ENCODE results near the gene DNAJB13. TPM values are rescaled to one million over a fixed set of nuclear protein-coding genes. Genes with fewer than 3 reads are reported as not detected.
A peak's percentile ranks its signal among the peaks of the same experiment; 100 is the strongest.
"Not testable (repeated sequence)": the region's sequence is repeated elsewhere in the genome, so short reads cannot be mapped to it uniquely, and the experiment has no call there.

The DNAJB13 gene
- total RNA-seq, 2 donors from 2014 or later = 0.47 TPM; not detected in 1

DNA sequence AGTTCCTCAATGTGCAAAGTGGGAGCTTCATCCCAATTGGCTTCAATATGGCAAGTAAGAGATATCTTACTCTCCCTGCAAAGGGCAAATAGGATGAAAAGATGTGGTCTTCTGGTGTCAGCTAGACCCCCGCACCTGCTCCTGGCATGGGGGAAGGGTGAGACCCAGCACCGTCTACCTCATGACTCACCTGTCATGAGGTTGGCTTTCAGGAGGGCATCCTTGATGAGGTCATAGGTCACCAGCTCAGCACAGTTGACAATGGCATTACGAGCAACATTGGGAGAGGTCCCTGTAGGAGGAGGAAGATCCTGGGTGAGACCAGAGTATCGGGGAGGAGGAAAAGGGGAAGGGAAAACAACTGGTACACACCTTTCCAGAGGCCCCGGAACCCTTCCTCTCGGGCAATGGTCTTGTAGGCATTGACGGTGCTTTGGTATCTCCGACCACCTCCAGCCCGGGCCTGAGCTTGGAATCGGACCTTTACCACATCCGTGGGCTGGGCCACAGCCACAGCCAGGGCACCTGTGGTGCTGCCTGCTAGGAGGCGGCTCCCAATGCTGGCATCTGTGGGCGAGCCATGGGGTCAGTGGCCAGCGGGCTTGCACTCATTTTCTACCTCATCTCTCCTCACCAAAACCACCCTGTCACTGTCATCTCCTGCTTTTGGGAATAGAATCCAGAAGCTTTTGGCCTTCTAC lies 25.8 kb downstream of the DNAJB13 start:
- ATAC-seq (no peak), DNase-seq (ENCODE audit: low spot score) (no peak)
- H3K27me3 Mint-ChIP-seq = no peaks in the 10 kb centered on the region
- H3K36me3 Mint-ChIP-seq = peaks cover 38% of the 10 kb centered on the region
- peaks cover 75 to 77% of the 10 kb centered on the region in 2 donors for H3K4me1 Mint-ChIP-seq (ENCODE audit: low read depth in 2 of 2)
- H3K27ac Mint-ChIP-seq = peak overlapping the region; percentile 95 to 97
- H3K9me3 Mint-ChIP-seq = no peaks in the 10 kb centered on the region
- H3K4me3 Mint-ChIP-seq = peak overlapping the region; percentile 95

DNA sequence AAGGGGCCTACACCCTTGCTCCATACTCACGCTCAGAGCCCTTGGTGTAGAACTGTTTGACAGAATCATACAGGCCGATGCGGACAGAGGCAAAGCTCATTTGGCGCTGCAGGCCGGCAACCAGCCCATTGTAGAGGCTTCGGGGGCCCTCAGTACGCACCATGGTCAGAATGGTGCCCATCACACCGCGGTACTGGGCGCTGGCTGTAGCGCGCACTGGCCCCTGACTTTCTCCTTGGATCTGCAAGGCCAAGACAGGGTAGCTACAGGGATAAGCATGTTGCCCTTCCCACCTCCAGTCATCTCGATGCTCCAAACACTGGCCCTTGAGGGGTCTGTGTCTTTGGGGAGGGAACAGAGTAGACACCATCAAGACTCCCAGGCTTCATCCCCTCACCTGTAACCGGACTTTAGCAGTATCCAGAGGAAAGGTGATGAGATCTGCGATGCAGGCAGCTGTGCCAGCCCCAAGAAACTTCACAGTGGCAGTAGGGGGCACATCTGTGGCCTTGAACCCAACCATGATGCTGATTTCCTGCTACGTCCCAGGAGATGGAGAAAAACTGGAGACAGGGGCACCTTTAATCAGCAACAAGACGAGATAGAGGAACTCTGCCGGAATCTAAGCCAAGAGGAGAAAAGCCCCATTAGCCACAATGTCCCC lies 27.2 kb downstream of the DNAJB13 start:
- Mint-ChIP-seq H3K36me3 (peaks cover 46% of the 10 kb centered on the region), H3K4me1 (ENCODE audit: low read depth in 2 of 2) (peaks cover 70 to 78% of the 10 kb centered on the region in 2 donors)

DNA sequence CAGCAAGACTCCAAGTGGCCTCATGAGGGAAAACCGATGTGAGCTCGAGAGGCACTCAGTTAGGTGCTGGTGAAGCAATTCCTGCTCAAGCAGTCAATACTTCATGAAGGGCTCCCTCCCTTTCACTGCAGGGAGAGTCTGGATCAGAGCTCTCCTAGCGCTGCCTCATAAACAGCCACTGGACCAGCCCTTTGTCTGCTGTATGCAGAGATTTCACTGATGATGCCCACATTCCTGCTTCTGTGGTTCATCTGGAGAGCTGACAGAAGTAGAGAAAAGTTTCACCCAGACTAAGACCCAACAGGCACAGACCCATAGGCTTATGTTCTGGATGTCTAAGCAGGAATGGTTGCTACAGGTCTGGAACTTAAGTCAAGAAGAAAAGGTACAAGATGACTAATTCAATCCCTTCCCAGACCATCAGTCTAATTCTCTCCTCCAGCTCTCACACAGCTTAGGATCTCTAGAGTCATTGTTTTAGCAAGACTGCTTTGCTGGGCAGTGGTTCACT lies 27.8 kb downstream of the DNAJB13 start:
- Mint-ChIP-seq H3K36me3 (peaks cover 46% of the 10 kb centered on the region), H3K4me3 (peak overlapping the region; percentile 95), H3K27ac (peak overlapping the region; percentile 95 to 97), H3K4me1 (ENCODE audit: low read depth in 2 of 2) (peaks cover 74 to 80% of the 10 kb centered on the region in 2 donors), H3K9me3 (no peaks in the 10 kb centered on the region), H3K27me3 (no peaks in the 10 kb centered on the region)
- ATAC-seq = no peak
- DNase-seq (ENCODE audit: low spot score) = no peak

More for the DNA sequence above, 27.2 kb downstream of the DNAJB13 start:
- peak overlapping the region; percentile 95 for H3K4me3 Mint-ChIP-seq
- peak overlapping the region; percentile 95 to 97 for H3K27ac Mint-ChIP-seq
- no peaks in the 10 kb centered on the region for H3K27me3 Mint-ChIP-seq
- DNase-seq (ENCODE audit: low spot score) (no peak), ATAC-seq (no peak)
- H3K9me3 Mint-ChIP-seq = no peaks in the 10 kb centered on the region

DNA sequence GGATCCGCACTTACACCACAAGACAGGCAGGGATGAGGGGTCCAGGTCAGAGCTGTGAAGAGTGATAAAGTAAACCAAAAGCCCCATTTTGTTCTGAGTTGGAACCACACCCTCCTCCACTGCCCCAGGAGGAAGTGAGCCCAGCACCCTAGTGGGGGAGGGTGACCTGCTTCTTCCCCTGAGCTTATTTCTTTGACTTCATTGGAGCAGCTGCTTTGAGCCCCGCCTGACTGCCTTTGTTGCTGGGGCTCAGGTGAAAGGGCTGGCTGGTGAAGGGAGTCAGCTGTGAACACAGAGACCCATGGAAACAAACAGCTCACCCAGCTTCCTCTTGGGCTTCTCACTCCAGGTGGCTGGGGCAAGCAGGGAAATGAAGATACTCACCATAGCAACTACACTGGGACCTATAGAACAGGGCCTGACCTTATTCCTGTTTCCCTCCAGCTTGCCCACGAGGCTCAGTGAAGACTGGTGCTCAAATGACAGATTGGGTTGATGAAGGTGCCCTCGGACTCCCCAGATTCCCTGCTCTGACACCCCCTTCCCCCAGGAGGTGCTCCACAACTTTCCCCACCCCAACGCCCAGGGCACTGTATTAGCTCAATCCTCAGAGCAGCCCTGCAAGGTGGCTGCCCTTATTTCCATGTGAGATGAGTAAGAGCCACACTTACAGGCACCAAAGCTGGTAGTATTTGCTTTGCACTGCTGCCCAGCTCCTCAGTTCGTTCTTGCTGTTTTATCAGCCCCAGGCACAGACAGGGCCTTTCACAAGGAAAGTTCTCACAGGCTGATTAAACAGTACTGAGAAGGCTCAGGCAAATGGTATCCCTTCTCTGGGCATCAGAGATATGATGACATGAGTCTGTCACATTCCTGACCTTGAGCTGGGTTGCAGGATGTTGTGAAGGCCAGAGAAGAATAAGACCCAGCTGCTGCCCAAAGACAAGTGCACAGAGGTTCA lies 29.5 kb downstream of the DNAJB13 start:
- H3K4me3 Mint-ChIP-seq = peak overlapping the region; percentile 95
- no peaks in the 10 kb centered on the region for H3K9me3 Mint-ChIP-seq

DNA sequence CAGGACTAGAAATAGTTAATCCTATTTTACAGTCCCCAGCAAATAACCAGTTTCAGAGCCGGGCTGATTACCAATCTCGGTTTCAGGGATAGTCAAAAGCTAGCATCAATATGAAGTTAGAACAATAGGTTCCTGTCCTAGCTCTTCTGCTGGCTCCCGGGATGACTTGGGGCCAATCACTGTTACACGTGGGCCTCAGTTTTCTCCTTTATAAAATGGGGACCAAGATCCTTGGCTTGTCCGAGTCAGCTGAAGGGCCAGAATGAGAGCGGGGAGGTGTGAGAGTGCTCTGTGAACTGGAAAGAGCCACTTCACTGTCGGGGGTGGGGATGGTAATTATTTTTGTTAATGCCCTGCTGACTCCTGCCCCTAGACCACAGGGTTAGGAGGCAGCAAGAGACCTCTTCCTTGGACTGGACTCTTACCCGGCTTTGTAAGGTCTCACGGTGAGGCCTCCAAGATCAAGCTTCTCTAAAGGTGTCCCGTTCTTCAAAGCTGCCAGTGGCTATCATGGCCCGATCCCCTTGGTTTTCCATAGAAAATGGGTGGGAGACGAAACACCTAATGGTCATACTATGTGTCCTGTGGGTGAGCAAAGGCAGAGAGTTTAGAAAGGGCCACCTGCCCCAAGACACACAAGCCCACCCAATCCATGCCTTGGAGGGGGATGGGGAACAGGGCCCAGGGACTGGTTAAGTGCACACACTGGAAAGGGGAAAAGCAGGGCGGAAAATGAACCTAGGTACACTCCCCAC lies 30.4 kb downstream of the DNAJB13 start:
- peaks cover 33% of the 10 kb centered on the region for H3K36me3 Mint-ChIP-seq
- peaks cover 61 to 66% of the 10 kb centered on the region in 2 donors for H3K4me1 Mint-ChIP-seq (ENCODE audit: low read depth in 2 of 2)
- DNase-seq (ENCODE audit: low spot score) = no peak

More for the DNA sequence above, 29.5 kb downstream of the DNAJB13 start:
- peak; percentile 77 for DNase-seq (ENCODE audit: low spot score)
- peak in 1 of 2 donors; percentile 36 for ATAC-seq
- peaks cover 64 to 72% of the 10 kb centered on the region in 2 donors for H3K4me1 Mint-ChIP-seq (ENCODE audit: low read depth in 2 of 2)
- H3K27me3 Mint-ChIP-seq = no peaks in the 10 kb centered on the region
- H3K27ac Mint-ChIP-seq = peak overlapping the region; percentile 95 to 97
- peaks cover 37% of the 10 kb centered on the region for H3K36me3 Mint-ChIP-seq

DNA sequence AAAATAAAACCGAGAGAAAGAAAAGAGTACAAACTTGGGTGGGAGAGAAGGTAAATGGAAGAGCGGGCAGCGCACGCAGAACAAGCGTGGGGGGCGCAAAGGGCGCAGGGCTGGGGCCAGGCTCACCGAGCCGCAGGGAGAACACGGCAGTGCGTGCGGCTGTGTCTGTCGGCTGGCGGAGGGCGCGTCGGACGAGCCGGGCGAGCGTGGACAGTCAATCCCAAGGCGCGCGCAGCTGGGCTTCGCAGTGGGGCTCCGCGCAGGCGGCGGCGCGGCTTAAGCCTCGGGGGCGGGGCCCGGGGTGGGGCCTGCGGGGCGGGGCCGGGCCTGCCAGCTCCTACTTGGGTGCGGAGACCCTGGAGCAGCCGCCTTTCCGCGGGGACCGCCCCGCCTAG lies 31.8 kb downstream of the DNAJB13 start, which contains the start of gene UCP2:
Gene UCP2 (minus strand): TSS at position 249 of the 395 bp plus-strand sequence. CDS start 4,465 bp downstream, outside the sequence.
- peaks cover 25% of the 10 kb centered on the region for H3K36me3 Mint-ChIP-seq
- ATAC-seq = peak; percentile 88 to 91

More for the DNA sequence above, 30.4 kb downstream of the DNAJB13 start:
- Mint-ChIP-seq H3K9me3 (no peaks in the 10 kb centered on the region), H3K4me3 (peak overlapping the region; percentile 95), H3K27ac (peak overlapping the region; percentile 95 to 97), H3K27me3 (no peaks in the 10 kb centered on the region)
- no peak for ATAC-seq

DNA sequence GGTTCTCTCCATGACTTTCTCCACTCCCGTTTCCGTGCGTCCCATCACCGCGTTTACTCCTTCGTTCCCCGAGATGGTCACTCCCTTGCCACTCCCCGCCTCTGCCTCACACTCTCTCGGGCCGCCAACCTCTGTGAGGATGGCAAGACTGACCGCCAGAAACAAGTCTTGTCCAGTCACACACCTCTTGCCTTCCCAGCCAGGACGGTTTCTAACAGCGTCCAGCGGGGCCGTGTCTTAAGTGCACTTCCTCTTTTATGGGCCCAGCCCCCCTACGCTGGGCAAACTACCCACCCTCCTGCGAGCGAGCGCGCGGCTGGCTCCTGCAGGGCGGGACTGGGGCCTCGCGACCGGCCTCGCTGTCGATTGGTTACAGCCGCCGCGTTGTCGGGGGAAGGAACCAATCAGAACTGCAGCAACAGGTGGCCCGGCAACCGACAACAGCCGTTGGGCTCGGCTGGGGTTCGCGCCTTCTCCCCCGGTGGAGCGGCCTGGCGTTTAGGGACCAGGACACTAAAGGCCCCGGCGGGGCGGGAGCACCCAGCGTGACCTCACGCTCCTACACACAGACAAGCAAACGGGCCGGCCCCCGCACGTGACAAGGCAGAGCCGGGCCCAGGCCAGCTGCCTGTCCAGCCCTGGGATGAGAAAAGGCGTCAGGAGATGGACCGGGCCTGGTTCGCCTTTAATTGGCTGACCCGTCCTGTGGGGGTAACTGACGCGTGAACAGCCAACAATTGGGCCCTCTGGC lies 32.3 kb downstream of the DNAJB13 start:
- H3K4me1 Mint-ChIP-seq (ENCODE audit: low read depth in 2 of 2) = peaks cover 47 to 48% of the 10 kb centered on the region in 2 donors
- H3K27ac Mint-ChIP-seq = peak overlapping the region; percentile 95 to 97
- H3K36me3 Mint-ChIP-seq = peaks cover 25% of the 10 kb centered on the region

More for the DNA sequence above, 31.8 kb downstream of the DNAJB13 start, which contains the start of gene UCP2:
- Mint-ChIP-seq H3K27me3 (no peaks in the 10 kb centered on the region), H3K4me3 (peak within 1 kb of the TSS; percentile 95), H3K4me1 (ENCODE audit: low read depth in 2 of 2) (peaks cover 50 to 52% of the 10 kb centered on the region in 2 donors), H3K27ac (peak within 1 kb of the TSS; percentile 95 to 97), H3K9me3 (no peaks in the 10 kb centered on the region)
- DNase-seq (ENCODE audit: low spot score) = peak; percentile 89

DNA sequence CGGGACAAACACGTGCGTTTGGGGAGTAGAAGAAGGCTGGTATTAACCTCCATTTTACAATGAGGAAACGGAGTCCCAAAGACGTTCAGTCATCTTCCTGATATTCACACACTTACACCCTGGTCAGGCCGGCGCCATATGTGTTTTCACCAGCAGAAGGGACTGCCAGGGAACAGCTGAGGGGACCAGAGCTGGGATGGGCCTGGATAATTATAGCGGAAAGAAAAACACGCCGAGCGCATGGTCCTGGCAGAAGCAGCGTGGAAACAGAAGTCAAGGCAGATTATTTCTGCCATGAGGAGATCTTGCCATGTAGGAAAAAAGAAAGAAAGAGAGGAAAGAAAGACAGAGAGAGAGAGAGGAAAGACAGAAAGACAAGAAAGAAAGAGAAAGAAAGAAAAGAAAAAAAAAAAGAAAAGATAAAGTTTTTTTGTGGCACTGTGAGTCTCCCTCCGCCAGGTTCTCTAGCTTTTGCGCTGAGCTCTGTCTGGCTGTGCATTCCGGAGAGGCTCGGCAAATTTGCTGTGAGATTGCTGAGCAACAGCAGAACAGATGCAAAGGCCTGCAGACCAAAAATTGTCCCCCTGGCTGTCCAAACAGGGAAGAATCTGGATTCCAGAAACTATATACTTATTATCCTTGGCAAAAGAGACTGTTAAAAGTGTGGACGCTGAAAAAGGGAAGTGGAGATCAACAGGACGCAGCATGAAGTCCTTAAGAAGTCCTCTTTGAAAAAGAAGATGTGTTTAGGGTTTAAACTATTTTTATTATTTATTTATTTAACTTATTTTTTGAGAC lies 33.1 kb downstream of the DNAJB13 start:
- H3K4me3 Mint-ChIP-seq = peak overlapping the region; percentile 95
- ATAC-seq (no peak), DNase-seq (ENCODE audit: low spot score) (no peak)
- peaks cover 39 to 41% of the 10 kb centered on the region in 2 donors for H3K4me1 Mint-ChIP-seq (ENCODE audit: low read depth in 2 of 2)
- no peaks in the 10 kb centered on the region for H3K27me3 Mint-ChIP-seq
- peaks cover 21% of the 10 kb centered on the region for H3K36me3 Mint-ChIP-seq
- peak overlapping the region; percentile 95 to 97 for H3K27ac Mint-ChIP-seq
- no peaks in the 10 kb centered on the region for H3K9me3 Mint-ChIP-seq

More for the DNA sequence above, 32.3 kb downstream of the DNAJB13 start:
- ATAC-seq = peak; percentile 92 to 94
- Mint-ChIP-seq H3K4me3 (peak overlapping the region; percentile 95), H3K9me3 (no peaks in the 10 kb centered on the region), H3K27me3 (no peaks in the 10 kb centered on the region)
- DNase-seq (ENCODE audit: low spot score) = peak; percentile 96

DNA sequence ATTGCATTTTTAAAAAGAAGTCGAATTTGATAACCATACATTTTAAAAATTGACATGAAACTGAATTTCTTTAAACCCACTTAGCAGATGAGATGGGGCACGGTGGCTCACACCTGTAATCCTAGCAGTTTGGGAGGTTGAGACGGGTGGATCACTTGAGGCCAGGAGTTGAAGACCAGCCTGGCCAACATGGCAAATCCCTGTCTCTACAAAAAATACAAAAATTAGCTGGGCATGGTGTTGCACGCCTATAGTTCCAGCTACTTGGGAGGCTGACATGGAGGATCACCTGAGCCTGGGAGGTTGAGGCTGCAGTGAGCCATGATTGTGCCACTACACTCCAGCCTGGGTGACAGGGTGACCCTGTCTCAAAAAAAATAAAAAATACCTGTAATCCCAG lies 34.8 kb downstream of the DNAJB13 start:
- not testable (repeated sequence) for H3K4me3 Mint-ChIP-seq; H3K9me3 Mint-ChIP-seq; H3K27me3 Mint-ChIP-seq; DNase-seq (ENCODE audit: low spot score); ATAC-seq
- Mint-ChIP-seq H3K36me3 (peaks cover 15% of the 10 kb centered on the region), H3K4me1 (ENCODE audit: low read depth in 2 of 2) (peaks cover 26% of the 10 kb centered on the region in 2 donors), H3K27ac (peak overlapping the region in 1 of 2 donors; percentile 97)

DNA sequence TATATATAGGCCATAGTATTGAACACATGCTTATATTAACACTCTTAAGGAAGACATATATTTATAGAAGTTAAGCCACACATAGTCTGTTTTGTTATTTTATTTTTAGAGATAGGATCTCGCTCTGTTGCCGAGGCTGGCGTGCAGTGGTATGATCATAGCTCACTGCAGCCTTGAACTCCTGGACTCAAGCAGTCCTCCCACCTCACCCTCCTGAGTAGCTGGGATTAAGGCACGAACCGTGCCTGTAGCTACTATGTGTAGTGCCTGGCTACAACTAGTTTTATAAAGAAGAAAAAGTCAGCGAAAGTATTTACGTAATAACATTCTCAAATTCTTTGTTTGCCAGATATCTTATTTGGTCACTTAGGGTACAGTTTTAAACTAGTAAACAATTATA lies 37.4 kb downstream of the DNAJB13 start:
- Mint-ChIP-seq H3K9me3 (no peaks in the 10 kb centered on the region), H3K27me3 (no peaks in the 10 kb centered on the region), H3K27ac (no peak overlapping the region), H3K36me3 (no peaks in the 10 kb centered on the region), H3K4me1 (ENCODE audit: low read depth in 2 of 2) (peaks cover 13 to 17% of the 10 kb centered on the region in 2 donors), H3K4me3 (no peak overlapping the region)
- ATAC-seq (no peak), DNase-seq (ENCODE audit: low spot score) (no peak)

DNA sequence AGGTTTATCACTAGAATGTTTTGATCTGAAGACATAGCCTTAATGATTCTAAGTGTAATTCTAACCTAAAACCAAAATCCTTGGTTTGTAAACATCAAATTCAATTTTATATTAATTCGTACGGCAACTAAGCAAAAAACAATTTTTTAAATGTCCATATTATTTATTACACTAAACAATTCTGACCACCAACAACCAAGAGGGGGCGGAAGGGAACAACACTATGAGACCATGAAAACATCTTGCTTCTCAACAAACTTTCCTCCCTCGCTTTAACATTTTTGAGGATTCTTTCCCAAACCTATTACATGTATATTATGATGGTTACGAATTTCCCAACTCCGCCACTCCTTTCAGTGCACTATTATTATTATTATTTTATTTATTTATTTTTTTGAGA lies 38.3 kb downstream of the DNAJB13 start:
- no peak for DNase-seq (ENCODE audit: low spot score)
- Mint-ChIP-seq H3K36me3 (no peaks in the 10 kb centered on the region), H3K9me3 (no peaks in the 10 kb centered on the region), H3K4me1 (ENCODE audit: low read depth in 2 of 2) (peaks cover 5 to 8% of the 10 kb centered on the region in 2 donors), H3K27me3 (no peaks in the 10 kb centered on the region), H3K4me3 (no peak overlapping the region), H3K27ac (no peak overlapping the region)
- no peak for ATAC-seq
